Pancreas (tissue), 10 donors: ENCODE data around the gene BAG1. TPM values are rescaled to one million over a fixed set of nuclear protein-coding genes. Genes with fewer than 3 reads are reported as not detected.

Experiments
- ATAC-seq, 4 donors: fragments of 200-7000 bp; cut with Tn5 transposase; one replicate each; pipeline versions ENCODE4 v1.8.0 to v1.9.1; 2020; ENCODE audit warnings: mild to moderate bottlenecking in 4 of 4, moderate library complexity in 4 of 4
- DNase-seq, 6 donors: peaks; one replicate each; pipeline ENCODE4 v3.0.0-alpha.2; 2020
- FAIRE-seq: peaks from 2 replicates; lab custom pipeline; 2012; peaks lifted over from hg19 to GRCh38; lab: Jason Lieb, UNC
- H3K27ac ChIP-seq, 4 donors: fragments of 200-600 bp; sonication (generic); 1 replicate in 3 of 4; 2 replicates in 1 of 4; pipeline versions ENCODE4 v1.5.0 to v1.8.0; 2020
- H3K27me3 ChIP-seq, 4 donors: fragments of 200-600 bp; one replicate each; pipeline ENCODE4 v1.8.0; 2021
- H3K36me3 ChIP-seq, 3 donors: fragments of 200-600 bp; sonication (generic) in 1 of 3; one replicate each; pipeline versions ENCODE4 v1.5.0 to v1.8.0; 2020 to 2021
- H3K4me1 ChIP-seq, 3 donors: fragments of 200-600 bp; one replicate each; pipeline ENCODE4 v1.8.0; 2021
- H3K4me3 ChIP-seq, 4 donors: fragments of 200-600 bp; sonication (generic) in 2 of 4; one replicate each; pipeline versions ENCODE4 v1.5.0 to v1.8.0; 2020 to 2021
- H3K9me3 ChIP-seq, 4 donors: fragments of 200-600 bp; one replicate each; pipeline ENCODE4 v1.8.0; 2021
- WGBS, 2 donors: extraction: QIAGEN DNeasy Blood & Tissue Kit; methylation state at CpG; one replicate each; pipeline ENCODE4 v1.1.7; 2013; 5-methylcytosine and 5-hydroxymethylcytosine counted together
- intact Hi-C, 3 donors: fragments of 100-400 bp; cut with DNase I; formaldehyde crosslinking; loops; one replicate each; pipeline versions ENCODE4 v1.11.1 to v1.14.2; 2022
- polyA plus RNA-seq, 2 donors: library from polyadenylated mRNA; stranded (reverse); fragments of 200-250 nt; gene quantifications; one replicate each; pipeline ENCODE4 v1.2.3, GENCODE V29; 2013
- total RNA-seq, 6 donors: library from RNA; stranded (reverse); fragmentation: NEBNext Ultra II Directional in 4 of 6; extraction: Animal tissue kit (Norgen Biotek cat#: 25700) in 4 of 6; gene quantifications; one replicate each; pipeline versions ENCODE4 v1.2.1 to v1.2.4, GENCODE V29; 2021 to 2023
- TF ChIP-seq, protein P1 (sequence below), 4 donors: fragments of 200-600 bp; sonication (generic) in 3 of 4; IDR thresholded peaks; one replicate each; pipeline versions ENCODE4 v1.5.0 to v1.8.0; 2021; ENCODE audit warnings: antibody characterized with exemption in 4 of 4
- donor health status: healthy with polysubstance abuse.
- donor health status: DM: no; HTN: no; CAD: no; lungs with moderate emphysema.
- donor health status: DM: no; HTN: no; CAD: no.
- donor health status: control.
- donor health status: control.
- donor health status: Bipolar disorder and iron deficiency.
- donor health status: DM: yes; HTN: yes; CAD: no.
- donor health status: DM: no; HTN: no; CAD: no.
- donor health status: DM: no; HTN: no; CAD: no.
- donor health status: DM: yes; HTN: yes; CAD: no.

The BAG1 gene
- total and polyA plus RNA-seq, 8 donors = 38.2 to 99.6 (median 53.3) TPM

GRCh38 chr9:33229359-33230114 lies 35.0 kb downstream of the BAG1 start:
- no peak for FAIRE-seq
- H3K4me1 ChIP-seq = peaks cover 0 to 22% (median 10%) of the 10 kb centered on the region in 3 donors
- H3K4me3 ChIP-seq = no peak overlapping the region
- H3K27ac ChIP-seq = no peak overlapping the region
- intact Hi-C loops = loop anchor here in 2 of 3 donors (5.0 to 10.0 kb wide), 2 partner anchors 65 to 147 kb away; partner anchors contain the start of gene B4GALT1 (in 1 of the 2)
- ATAC-seq = peak; percentile 66 to 86 (median 80)
- no peaks in the 10 kb centered on the region for H3K27me3 ChIP-seq
- H3K36me3 ChIP-seq = no peaks in the 10 kb centered on the region
- peak; percentile 71 to 92 (median 82) for DNase-seq
- WGBS, 2 donors = 54 to 63% methylated on average over 9 of the region's 9 CpGs
- TF ChIP-seq, protein P1, sequence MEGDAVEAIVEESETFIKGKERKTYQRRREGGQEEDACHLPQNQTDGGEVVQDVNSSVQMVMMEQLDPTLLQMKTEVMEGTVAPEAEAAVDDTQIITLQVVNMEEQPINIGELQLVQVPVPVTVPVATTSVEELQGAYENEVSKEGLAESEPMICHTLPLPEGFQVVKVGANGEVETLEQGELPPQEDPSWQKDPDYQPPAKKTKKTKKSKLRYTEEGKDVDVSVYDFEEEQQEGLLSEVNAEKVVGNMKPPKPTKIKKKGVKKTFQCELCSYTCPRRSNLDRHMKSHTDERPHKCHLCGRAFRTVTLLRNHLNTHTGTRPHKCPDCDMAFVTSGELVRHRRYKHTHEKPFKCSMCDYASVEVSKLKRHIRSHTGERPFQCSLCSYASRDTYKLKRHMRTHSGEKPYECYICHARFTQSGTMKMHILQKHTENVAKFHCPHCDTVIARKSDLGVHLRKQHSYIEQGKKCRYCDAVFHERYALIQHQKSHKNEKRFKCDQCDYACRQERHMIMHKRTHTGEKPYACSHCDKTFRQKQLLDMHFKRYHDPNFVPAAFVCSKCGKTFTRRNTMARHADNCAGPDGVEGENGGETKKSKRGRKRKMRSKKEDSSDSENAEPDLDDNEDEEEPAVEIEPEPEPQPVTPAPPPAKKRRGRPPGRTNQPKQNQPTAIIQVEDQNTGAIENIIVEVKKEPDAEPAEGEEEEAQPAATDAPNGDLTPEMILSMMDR (IDR thresholded peaks at IDR 0.05) = peak in 1 of 4 donors; percentile 16
- no peaks in the 10 kb centered on the region for H3K9me3 ChIP-seq

- ATAC-seq = no peak
- H3K4me1 ChIP-seq = peaks cover 0 to 12% (median 2%) of the 10 kb centered on the region in 3 donors
- TF ChIP-seq, protein P1 (IDR thresholded peaks at IDR 0.05) = no peak
- 55 to 66% methylated on average over 4 of the region's 4 CpGs for WGBS, 2 donors
- DNase-seq = peak in 1 of 6 donors; percentile 44
- H3K9me3 ChIP-seq = no peaks in the 10 kb centered on the region
- no peak for FAIRE-seq
- H3K36me3 ChIP-seq = no peaks in the 10 kb centered on the region
- H3K27ac ChIP-seq = no peak overlapping the region
- no peak overlapping the region for H3K4me3 ChIP-seq
- intact Hi-C loops = loop anchor here in 2 of 3 donors (5.0 to 10.0 kb wide), 2 partner anchors 64 to 146 kb away; partner anchors contain the start of gene B4GALT1 (in 1 of the 2)
- H3K27me3 ChIP-seq = no peaks in the 10 kb centered on the region
Measured at GRCh38 chr9:33228606-33229005, 35.9 kb downstream of the BAG1 start.

DNA sequence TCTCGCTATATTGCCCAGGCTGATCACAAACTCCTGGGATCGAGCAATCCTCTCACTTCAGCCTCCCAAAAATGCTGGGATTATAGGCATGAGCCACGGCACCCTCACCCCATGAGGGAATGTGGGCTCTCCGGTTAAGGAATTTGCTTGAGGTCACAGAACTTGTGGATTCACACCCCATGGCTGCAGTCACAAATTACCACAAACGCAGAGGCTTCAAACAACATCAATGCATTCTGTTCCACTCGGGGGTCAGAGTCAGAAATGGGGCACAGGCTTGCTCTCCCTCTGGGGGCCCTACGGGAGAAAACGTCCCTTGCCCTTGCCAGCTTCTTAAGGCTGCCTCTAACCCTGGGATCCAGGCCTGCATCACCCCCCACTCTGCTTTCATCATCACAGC lies 36.8 kb downstream of the BAG1 start:
- H3K36me3 ChIP-seq = no peaks in the 10 kb centered on the region
- DNase-seq = no peak
- H3K27ac ChIP-seq = no peak overlapping the region
- H3K4me1 ChIP-seq = peaks cover 0 to 11% (median 0%) of the 10 kb centered on the region in 3 donors
- FAIRE-seq = no peak
- H3K9me3 ChIP-seq = no peaks in the 10 kb centered on the region
- no peak overlapping the region for H3K4me3 ChIP-seq
- WGBS, 2 donors = 67 to 77% methylated on average over 8 of the region's 8 CpGs
- H3K27me3 ChIP-seq = no peaks in the 10 kb centered on the region
- ATAC-seq = no peak
- intact Hi-C loops = loop anchor here in 2 of 3 donors (5.0 to 10.0 kb wide), 2 partner anchors 63 to 145 kb away; partner anchors contain the start of gene B4GALT1 (in 1 of the 2)
- TF ChIP-seq, protein P1 (IDR thresholded peaks at IDR 0.05) = no peak

DNA sequence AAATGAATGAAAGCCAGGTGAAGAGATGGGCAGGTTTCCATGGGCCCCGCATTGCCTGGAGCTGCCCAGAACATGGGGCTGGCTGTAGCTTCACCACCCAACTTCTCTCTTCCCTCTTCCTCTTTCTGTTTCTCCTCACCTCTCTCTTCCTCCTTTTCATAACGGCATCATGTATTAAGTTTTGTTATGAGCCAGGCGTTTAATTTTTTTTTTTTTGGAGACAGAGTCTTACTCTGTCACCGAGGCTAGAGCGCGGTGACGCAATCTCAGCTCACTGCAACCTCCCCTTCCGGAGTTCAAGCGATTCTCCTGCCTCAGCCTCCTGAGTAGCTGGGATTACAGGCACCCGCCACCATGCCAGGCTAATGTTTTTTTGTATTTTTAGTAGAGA lies 37.5 kb downstream of the BAG1 start:
- no peak overlapping the region for H3K4me3 ChIP-seq
- FAIRE-seq (no peak), DNase-seq (no peak), ATAC-seq (peak in 2 of 4 donors; percentile 17 to 31)
- no peaks in the 10 kb centered on the region for H3K27me3 ChIP-seq
- TF ChIP-seq, protein P1 (IDR thresholded peaks at IDR 0.05) = no peak
- intact Hi-C loops = loop anchor here in 2 of 3 donors (5.0 to 10.0 kb wide), 2 partner anchors 62 to 145 kb away; partner anchors contain the start of gene B4GALT1 (in 1 of the 2)
- H3K9me3 ChIP-seq = no peaks in the 10 kb centered on the region
- H3K36me3 ChIP-seq = no peaks in the 10 kb centered on the region
- peaks cover 0 to 11% (median 0%) of the 10 kb centered on the region in 3 donors for H3K4me1 ChIP-seq
- peak overlapping the region in 1 of 4 donors; percentile 28 for H3K27ac ChIP-seq
- 75 to 85% methylated on average over 10 of the region's 10 CpGs for WGBS, 2 donors
